Vagina (tissue), 2 donors: ENCODE data around the gene ARSB.

Source experiments
- POLR2A ChIP-seq, 2 donors: fragments of 450-650 bp; IDR thresholded peaks; one replicate each; pipeline ENCODE4 v1.6.1; 2017; ENCODE audit warnings: antibody characterized with exemption in 2 of 2, mild to moderate bottlenecking in 2 of 2, moderate library complexity in 2 of 2
- POLR2AphosphoS5 ChIP-seq, 2 donors: sonication (generic); formaldehyde crosslinking; IDR thresholded peaks; one replicate each; pipeline ENCODE4 v1.9.0; 2017; ENCODE audit warnings: antibody characterized with exemption in 2 of 2, mild to moderate bottlenecking in 2 of 2, low read depth in 1 of 2; ENCODE audit not compliant: insufficient read depth in 1 of 2

- no peak for TF ChIP-seq POLR2A (IDR thresholded peaks at IDR 0.05)
- no peak for TF ChIP-seq POLR2AphosphoS5 (IDR thresholded peaks at IDR 0.05; ENCODE audit: insufficient read depth in 1 of 2, low read depth in 1 of 2)
Observed at GRCh38 chr5:78903861-78904260, 81.2 kb downstream of the ARSB start.
